WI38 (cell line): ENCODE data around the gene TP53BP1.

Experiments
- H3K4me3 ChIP-seq: 2 replicates; pipeline ENCODE4 v1.5.1; 2011; ENCODE audit warnings: low read depth, mild to moderate bottlenecking, control low read depth, low read length
- CTCF ChIP-seq: IDR thresholded peaks from 2 replicates; pipeline ENCODE4 v1.5.1; 2012; ENCODE audit warnings: low read depth, mild to moderate bottlenecking, control low read depth, low read length

Gene TP53BP1

DNA sequence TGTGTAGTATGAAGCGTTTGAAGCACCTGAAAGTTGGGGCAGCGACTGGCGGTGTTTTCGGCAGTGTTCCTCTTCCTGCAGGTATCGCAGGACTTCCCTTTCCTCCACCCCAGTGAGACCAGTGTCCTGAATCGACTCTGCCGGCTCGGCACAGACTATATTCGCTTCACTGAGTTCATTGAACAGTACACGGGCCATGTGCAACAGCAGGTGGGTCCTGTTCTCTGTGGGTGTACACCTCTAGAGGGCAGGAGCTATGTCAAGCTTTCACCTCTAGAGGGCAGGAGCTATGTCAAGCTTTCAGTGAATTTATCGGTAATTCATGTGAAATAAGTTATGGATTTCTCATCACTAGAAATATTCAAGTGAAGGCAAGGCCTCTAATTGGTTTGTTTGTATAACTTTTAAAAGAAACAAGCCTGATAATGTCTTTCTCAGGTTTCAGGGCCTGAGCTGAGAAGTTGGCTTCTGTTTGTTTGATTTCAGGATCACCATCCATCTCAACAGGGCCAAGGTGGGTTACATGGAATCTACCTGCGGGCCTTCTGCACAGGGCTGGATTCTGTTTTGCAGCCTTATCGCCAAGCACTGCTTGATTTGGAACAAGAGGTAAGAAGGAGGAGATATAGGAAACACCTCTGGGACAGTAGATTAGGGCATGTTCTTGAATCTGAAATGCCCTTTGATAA lies 116.8 kb downstream of the TP53BP1 start:
- peak; percentile 84 for TF ChIP-seq CTCF
- H3K4me3 ChIP-seq: no peak overlapping the region

DNA sequence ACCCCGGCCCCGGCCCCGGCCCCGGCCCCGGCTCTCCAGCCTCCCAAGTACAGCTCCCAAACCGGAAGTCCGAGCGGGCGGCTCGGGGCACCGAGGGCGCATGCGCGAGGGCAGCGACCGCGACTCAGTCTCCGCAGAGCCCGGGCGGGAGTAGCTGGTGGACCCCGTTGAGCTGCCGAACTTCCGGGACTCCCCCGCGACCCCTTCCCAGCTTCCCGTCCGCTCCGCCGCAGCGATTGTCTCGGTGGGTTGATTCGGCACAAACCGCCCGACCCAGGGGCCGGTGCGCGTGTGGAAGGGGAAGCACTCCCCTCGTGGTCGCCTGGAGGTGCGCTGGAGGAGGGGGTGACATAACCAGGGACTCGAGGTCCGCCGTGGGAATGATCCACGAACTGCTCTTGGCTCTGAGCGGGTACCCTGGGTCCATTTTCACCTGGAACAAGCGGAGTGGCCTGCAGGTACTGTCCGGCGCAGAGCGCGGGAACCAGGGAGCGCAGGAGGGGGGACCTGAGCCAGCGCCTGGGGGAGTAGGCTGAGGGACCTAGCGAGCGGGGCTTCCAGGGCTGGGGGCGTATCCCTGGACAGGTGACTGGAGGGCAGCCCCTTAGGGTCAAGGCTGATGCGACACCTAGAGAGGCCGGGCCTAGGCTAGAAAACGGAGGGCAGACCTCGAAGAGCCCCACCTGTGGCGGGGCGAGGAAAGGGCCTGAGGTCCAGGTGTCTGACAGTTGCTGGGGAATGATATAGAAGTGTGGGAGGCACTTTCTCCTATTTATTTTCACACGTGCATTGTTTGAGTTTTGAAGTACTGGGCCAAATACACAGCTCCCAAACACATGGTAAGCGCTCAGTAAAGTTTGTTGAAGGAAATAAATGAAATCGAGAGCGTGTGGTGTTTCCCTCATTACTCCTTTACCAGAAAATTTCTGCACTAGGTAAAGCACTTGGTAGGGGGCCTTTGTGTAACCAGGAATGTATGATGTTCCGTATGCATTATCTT lies 121.7 kb downstream of the TP53BP1 start, which contains the start of the genes TUBGCP4 and ZSCAN29:
TSS of gene TUBGCP4 (plus strand) at position 127 of the 1,000 bp plus-strand sequence. CDS start at position 381, 254 bp downstream.
TSS of gene ZSCAN29 (minus strand) at position 69 of the 1,000 bp plus-strand sequence. CDS start 1,130 bp downstream, outside the sequence.
- H3K4me3 ChIP-seq: peak within 1 kb of the TSS; percentile 88
- 0 out of 2 replicates have a peak, but pooled peaks have one; percentile 18 for TF ChIP-seq CTCF

DNA sequence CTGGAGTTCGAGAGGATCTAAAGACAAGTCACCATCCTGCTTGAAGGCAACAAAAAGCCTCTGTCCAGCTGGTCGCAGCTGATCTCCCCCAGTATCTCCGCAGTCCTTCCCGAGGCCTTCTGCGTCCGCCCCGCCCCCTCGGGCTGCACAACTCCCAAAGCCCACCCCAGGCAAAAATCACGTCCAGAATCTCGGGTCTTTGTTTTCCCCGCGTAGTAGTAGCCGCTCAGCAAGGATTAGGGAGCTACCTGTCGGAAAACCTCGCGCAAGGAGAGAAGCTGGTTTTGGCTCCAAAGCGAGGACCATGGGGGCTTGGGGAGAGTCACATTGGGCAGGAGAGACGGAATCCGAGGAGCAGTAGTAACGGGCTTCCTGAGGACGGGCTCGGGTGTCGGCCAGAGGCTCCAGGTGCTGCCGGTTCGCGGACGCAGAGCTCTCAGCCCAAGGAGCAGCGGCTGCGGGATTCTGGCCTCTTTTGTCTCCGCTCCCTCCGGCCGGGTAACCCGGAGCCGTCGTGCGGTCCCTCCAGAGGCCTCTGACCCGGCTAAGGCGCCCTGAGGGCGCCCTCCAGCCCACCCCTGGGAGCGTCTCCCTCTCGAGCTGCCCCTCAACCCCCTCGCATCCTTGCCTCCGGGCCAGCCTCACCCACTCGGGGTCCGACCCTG lies 122.5 kb downstream of the TP53BP1 start:
- H3K4me3 ChIP-seq: peak overlapping the region; percentile 88
- TF ChIP-seq CTCF: no peak

DNA sequence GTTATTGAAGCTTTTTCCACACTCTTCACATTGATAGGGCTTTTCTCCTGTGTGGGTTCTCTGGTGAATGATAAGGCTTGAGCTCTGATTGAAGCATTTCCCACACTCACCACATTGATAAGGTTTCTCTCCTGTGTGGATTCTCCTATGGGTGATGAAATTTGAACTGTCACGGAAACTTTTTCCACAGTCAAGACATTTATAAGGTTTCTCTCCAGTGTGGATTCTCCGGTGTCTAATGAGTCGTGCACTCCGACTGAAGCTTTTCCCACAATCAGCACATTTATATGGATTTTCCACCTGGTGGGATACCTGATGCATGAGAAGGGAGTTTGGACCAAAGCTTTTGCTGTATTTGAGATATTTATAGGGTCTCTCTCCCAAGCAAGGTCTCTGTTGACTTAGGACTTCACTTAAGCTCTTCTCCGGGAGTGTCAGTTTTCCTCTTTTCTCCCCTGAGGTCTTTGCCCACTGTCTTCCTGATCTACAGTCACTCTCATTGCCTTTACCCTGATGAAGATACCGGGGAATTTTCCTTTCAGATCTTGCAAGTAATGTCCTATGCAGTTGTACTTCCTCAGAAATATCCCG lies 131.5 kb downstream of the TP53BP1 start:
- no peak for TF ChIP-seq CTCF

GRCh38 chr15:43360821-43361220 lies 132.1 kb downstream of the TP53BP1 start:
- TF ChIP-seq CTCF: no peak

More for the DNA sequence above, 131.5 kb downstream of the TP53BP1 start:
- H3K4me3 ChIP-seq: no peak overlapping the region

More at GRCh38 chr15:43360821-43361220, 132.1 kb downstream of the TP53BP1 start:
- no peak overlapping the region for H3K4me3 ChIP-seq
